GM12878 (cell line): ENCODE data around the gene DNASE2B. TPM values are rescaled to one million over a fixed set of nuclear protein-coding genes. Genes with fewer than 3 reads are reported as not detected.

Source experiments
- ATAC-seq: fragments of 200-7000 bp; cut with Tn5 transposase; 3 replicates; pipeline ENCODE4 v1.9.1; 2020; ENCODE audit warnings: mild to moderate bottlenecking, moderate library complexity
- BruUV-seq: library from RNA; stranded (reverse); fragments of 400-500 nt; replicated peaks from 2 replicates; lab custom pipeline; 2021; lab: Mats Ljungman, UMichigan
- CTCF ChIA-PET: fragments of 300-600 bp; sonication (Branson Sonifier 250); formaldehyde crosslinking; extraction: SDS; loops from one replicate; lab custom pipeline; 2021; ENCODE audit warnings: inconsistent platforms; lab: Yijun Ruan, JAX
- POLR2A ChIA-PET: fragments of 350-600 bp; formaldehyde crosslinking; extraction: SDS; loops from one replicate; lab custom pipeline; 2021; ENCODE audit warnings: inconsistent platforms; lab: Charles Lee
- RAD21 ChIA-PET: fragments of 300-600 bp; sonication (Branson Sonifier 250); formaldehyde crosslinking; loops from one replicate; lab custom pipeline; 2023; ENCODE audit warnings: antibody characterized with exemption; ENCODE audit not compliant: unreplicated experiment; lab: Charles Lee
- SMC1A ChIA-PET: fragments of 300-600 bp; sonication (Branson Sonifier 250); formaldehyde crosslinking; loops from one replicate; lab custom pipeline; 2023; ENCODE audit not compliant: unreplicated experiment, uncharacterized antibody; lab: Charles Lee
- DNase-seq: peaks from one replicate; pipeline ENCODE4 v3.0.0-alpha.2; 2011; ENCODE audit warnings: low read depth, low spot score
- FAIRE-seq: peaks from 3 replicates; lab custom pipeline; 2011; peaks lifted over from hg19 to GRCh38; lab: Jason Lieb, UNC
- H2AFZ ChIP-seq: 2 replicates; pipeline ENCODE4 v1.6.0; 2011; ENCODE audit warnings: low read depth, low read length, control low read depth; ENCODE audit not compliant: control insufficient read depth
- H3K27ac ChIP-seq: 2 replicates; pipeline ENCODE4 v1.5.1; 2011; ENCODE audit warnings: control low read depth; ENCODE audit not compliant: control insufficient read depth, insufficient read depth
- H3K27me3 ChIP-seq, 2 experiments: replicated peaks in 1 of 2; 2 replicates each; pipeline versions ENCODE4 v1.6.0 to v1.6.1; 2011; ENCODE audit warnings: low read length in 1 of 2; ENCODE audit not compliant: control insufficient read depth in 2 of 2, insufficient read depth in 2 of 2
- H3K36me3 ChIP-seq, 2 experiments: 2 replicates each; pipeline ENCODE4 v1.5.1; 2011; ENCODE audit warnings: low read length in 1 of 2; ENCODE audit not compliant: control insufficient read depth in 2 of 2, insufficient read depth in 2 of 2
- H3K4me1 ChIP-seq: 2 replicates; pipeline ENCODE4 v1.6.1; 2011; ENCODE audit warnings: mild to moderate bottlenecking, low read length, moderate library complexity, mixed read lengths; ENCODE audit not compliant: control insufficient read depth, insufficient read depth
- H3K4me2 ChIP-seq: 2 replicates; pipeline ENCODE4 v1.6.0; 2011; ENCODE audit warnings: control low read depth; ENCODE audit not compliant: control insufficient read depth, insufficient read depth
- H3K4me3 ChIP-seq: fragments of 200-600 bp; sonication (generic); 2 replicates; pipeline ENCODE4 v1.5.1; 2016
- H3K79me2 ChIP-seq: 2 replicates; pipeline ENCODE4 v1.6.0; 2011; ENCODE audit warnings: low read length; ENCODE audit not compliant: control insufficient read depth, insufficient read depth
- H3K9ac ChIP-seq: 2 replicates; pipeline ENCODE4 v1.8.0; 2011; ENCODE audit warnings: low read length, control low read depth, mixed read lengths; ENCODE audit not compliant: control insufficient read depth, insufficient read depth
- H3K9me3 ChIP-seq: replicated peaks from 3 replicates; pipeline ENCODE4 v1.5.1; 2011; ENCODE audit warnings: mild to moderate bottlenecking, low read length; ENCODE audit not compliant: control insufficient read depth, insufficient read depth
- H4K20me1 ChIP-seq: 2 replicates; pipeline ENCODE4 v1.6.0; 2011; ENCODE audit not compliant: control insufficient read depth, insufficient read depth
- CBFB ChIP-seq: IDR thresholded peaks from 2 replicates; pipeline ENCODE4 v1.6.1; 2016; ENCODE audit warnings: antibody characterized with exemption, low read depth
- CHD1 ChIP-seq: IDR thresholded peaks from 2 replicates; pipeline ENCODE4 v1.6.1; 2012; ENCODE audit warnings: low read depth, low read length, improper control_type of control experiment
- EZH2 ChIP-seq: IDR thresholded peaks from 2 replicates; pipeline ENCODE4 v1.6.1; 2012; ENCODE audit warnings: low read depth, mild to moderate bottlenecking, control low read depth, inconsistent platforms, low read length, borderline replicate concordance; ENCODE audit not compliant: control insufficient read depth
- MLLT1 ChIP-seq: fragments of 450-650 bp; IDR thresholded peaks from 2 replicates; pipeline ENCODE4 v1.6.1; 2016; ENCODE audit warnings: mild to moderate bottlenecking
- RB1 ChIP-seq: fragments of 450-650 bp; formaldehyde crosslinking; IDR thresholded peaks from 2 replicates; pipeline ENCODE4 v1.6.1; 2017; ENCODE audit warnings: mild to moderate bottlenecking, borderline replicate concordance
- RELA ChIP-seq: fragments of 450-650 bp; IDR thresholded peaks from 2 replicates; pipeline ENCODE4 v1.8.0; 2014; ENCODE audit warnings: borderline replicate concordance; ENCODE audit not compliant: partially characterized antibody
- STAT3 ChIP-seq: IDR thresholded peaks from 2 replicates; pipeline ENCODE4 v1.6.1; 2011; ENCODE audit warnings: low read depth, low read length, improper control_type of control experiment
- USF2 ChIP-seq: IDR thresholded peaks from 2 replicates; pipeline ENCODE4 v1.6.1; 2011; ENCODE audit warnings: low read depth, low read length, improper control_type of control experiment, borderline replicate concordance
- ZNF24 ChIP-seq: fragments of 450-650 bp; IDR thresholded peaks from 2 replicates; pipeline ENCODE4 v1.6.1; 2017; ENCODE audit warnings: antibody characterized with exemption, mild to moderate bottlenecking
- ZNF687 ChIP-seq: fragments of 450-650 bp; IDR thresholded peaks from 2 replicates; pipeline ENCODE4 v1.6.1; 2017; ENCODE audit warnings: mild to moderate bottlenecking, moderate library complexity
- WGBS: methylation state at CpG from one replicate; pipeline ENCODE4 v1.1.6; 2016; ENCODE audit warnings: low lambda C conversion rate; ENCODE audit not compliant: insufficient replicate concordance, insufficient coverage; ENCODE audit errors: missing lambda C conversion rate; 5-methylcytosine and 5-hydroxymethylcytosine counted together
- in situ Hi-C: fragments of 300-500 bp; cut with MboI; formaldehyde crosslinking; loops from 9 replicates; pipeline ENCODE4 v1.14.3; 2018; ENCODE audit warnings: mixed read lengths
- intact Hi-C: fragments of 100-400 bp; cut with micrococcal nuclease; formaldehyde crosslinking; loops from one replicate; pipeline ENCODE4 v1.14.2; 2022; ENCODE audit not compliant: unreplicated experiment
- polyA plus RNA-seq, 11 experiments: library from polyadenylated mRNA; depleted of rRNA in 4 of 11; unstranded in 6 of 11; stranded (reverse) in 5 of 11; fragments of >200 nt; fragmentation: Nextera tagmentation in 4 of 11; fragmentation: Illumina TruSeq in 1 of 11; extraction: Ambion mirVana in 4 of 11; extraction: Trizol in 1 of 11; gene quantifications; 1 replicate in 1 of 11; 2 replicates in 10 of 11; pipeline versions ENCODE4 v1.2.1 to v1.2.3, GENCODE V29; 2011 to 2016; ENCODE audit warnings: inconsistent platforms in 2 of 11, missing spikeins in 2 of 11, low read depth in 1 of 11
- total RNA-seq, 4 experiments: library from RNA; depleted of rRNA in 3 of 4; stranded (reverse); fragments of >200 nt in 3 of 4; fragmentation: Illumina TruSeq in 1 of 4; extraction: Trizol in 1 of 4; gene quantifications; 2 replicates each; pipeline versions ENCODE4 v1.2.1 to v1.2.3, GENCODE V29; 2013 to 2021

Gene DNASE2B
- total and polyA plus RNA-seq, 10 of the 15 experiments (the other 5 are each of a cell fraction or from before 2014, with no cell fraction given) = not detected

GRCh38 chr1:84407958-84408422, 9.7 kb downstream of the DNASE2B start:
- 48% methylated on average over 2 of the region's 2 CpGs for WGBS

More at GRCh38 chr1:84407958-84408422, 9.7 kb downstream of the DNASE2B start:
- no peaks in the 10 kb centered on the region for H3K4me1 ChIP-seq
- H4K20me1 ChIP-seq = no peaks in the 10 kb centered on the region
- H3K4me2 ChIP-seq = no peak overlapping the region
- BruUV-seq = no TSS peak
- H3K9ac ChIP-seq = no peak overlapping the region
- in situ Hi-C loops = no loop called here
- H3K27me3 ChIP-seq = peaks cover 0 to 3% of the 10 kb centered on the region in 2 experiments; a peak in 1 of 4 replicates
- no peak overlapping the region for H3K4me3 ChIP-seq
- no peak for TF ChIP-seq CHD1
- TF ChIP-seq USF2 = no peak
- TF ChIP-seq MLLT1 = no peak
- TF ChIP-seq RB1 = no peak
- no peak for TF ChIP-seq STAT3
- no peak for TF ChIP-seq ZNF687
- TF ChIP-seq ZNF24 = no peak
- no peak for TF ChIP-seq RELA
- TF ChIP-seq CBFB = no peak
- TF ChIP-seq EZH2 = no peak
- TF ChIP-seq, all 136 proteins: peak for 0
- H3K27ac ChIP-seq = no peak overlapping the region
- intact Hi-C loops = no loop called here
- ChIA-PET POLR2A (no interaction called here), SMC1A (no interaction called here), CTCF (interaction anchor here (1.3 kb wide), 1 partner anchor 346 kb away, joined by 3 read pairs; no protein-coding TSS in a partner anchor), RAD21 (no interaction called here)
- DNase-seq (no peak), ATAC-seq (no peak), FAIRE-seq (no peak)
- no peaks in the 10 kb centered on the region for H3K36me3 ChIP-seq
- H2AFZ ChIP-seq = no peak overlapping the region
- H3K79me2 ChIP-seq = no peaks in the 10 kb centered on the region
- no peaks in the 10 kb centered on the region for H3K9me3 ChIP-seq
